ENCODE data around the gene KLK11. TPM values are rescaled to one million over a fixed set of nuclear protein-coding genes. Genes with fewer than 3 reads are reported as not detected.

KLK11 gene
- total RNA-seq, 1 experiment from 2014 or later, result not detected

DNA sequence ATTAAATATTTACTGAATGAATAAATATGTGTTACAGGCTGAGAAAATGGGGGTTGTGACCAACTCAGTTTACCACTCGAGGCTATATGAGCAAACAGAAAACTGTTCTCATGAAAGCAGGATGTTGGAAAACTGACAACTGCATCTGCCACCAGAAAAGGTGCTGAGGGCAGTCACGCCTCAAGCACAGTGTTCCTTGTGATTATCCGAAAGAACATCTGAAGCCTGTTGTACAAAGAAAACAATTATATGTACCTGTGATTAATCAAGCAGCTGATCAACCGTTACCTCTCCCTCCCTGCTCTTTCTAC lies 44.6 kb upstream of the KLK11 start:
- DNase-seq (ENCODE audit: low read depth, low spot score), result no peak
- in situ Hi-C loops (cut with HindIII; ENCODE audit: low pct_unique_long_range_greater_than_20kb, low sequenced_read_pairs), result no loop called here
- CTCF ChIA-PET, result no interaction called here

DNA sequence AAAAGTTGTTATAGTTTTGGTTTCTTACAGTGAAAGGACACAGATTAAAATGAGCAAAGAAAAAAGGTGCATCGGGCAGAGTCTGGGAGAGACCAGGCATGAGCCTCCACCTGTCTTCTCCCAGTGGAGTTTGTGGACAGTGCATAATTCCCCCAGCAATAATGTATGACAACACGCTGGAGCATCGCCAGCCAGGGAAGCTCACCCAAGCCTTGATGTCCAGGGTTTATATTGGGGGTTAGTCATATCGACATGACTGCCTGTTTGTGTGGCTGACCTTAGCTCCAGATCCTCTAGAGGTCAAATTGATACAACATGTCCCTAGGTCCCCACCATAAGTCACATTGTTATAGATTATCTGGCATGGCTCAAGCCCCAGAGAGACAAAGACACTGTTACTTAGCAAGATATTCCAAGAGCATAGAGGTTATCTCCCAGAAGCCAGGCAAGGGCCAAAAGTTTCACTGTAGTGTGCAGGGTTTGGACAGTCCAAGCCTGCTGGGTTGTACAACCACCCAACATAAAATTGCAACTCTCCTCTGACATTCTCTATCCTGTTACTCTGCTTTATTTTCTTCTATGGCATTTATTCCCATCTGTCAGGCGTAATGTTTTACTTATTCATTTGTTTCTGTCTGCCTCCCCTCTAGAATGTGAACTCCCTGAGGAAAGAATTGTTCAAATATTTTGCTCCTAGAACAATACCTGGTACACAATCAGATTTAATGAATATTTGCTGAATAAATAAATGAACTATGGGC lies 44.1 kb upstream of the KLK11 start:
- Histone ChIP-seq H3K27me3 (ENCODE audit: control insufficient read depth, insufficient read depth, low read length) (no peaks in the 10 kb centered on the region), H3K4me3 (ENCODE audit: low read depth in 2 of 2, low read length in 2 of 2) (no peak overlapping the region), H3K4me1 (ENCODE audit: control insufficient read depth, insufficient read depth, low read length) (no peaks in the 10 kb centered on the region), H3K36me3 (ENCODE audit: control insufficient read depth, insufficient read depth, low read length) (no peaks in the 10 kb centered on the region), H3K9me3 (ENCODE audit: control insufficient read depth, insufficient read depth, low read depth, low read length) (0 out of 2 replicates have a peak, but pooled peaks cover 4% of the 10 kb centered on the region), H3K27ac (ENCODE audit: low read length) (no peak overlapping the region)
- intact Hi-C loops (cut with micrococcal nuclease; ENCODE audit: unreplicated experiment) (no loop called here), in situ Hi-C loops (cut with HindIII; ENCODE audit: low pct_unique_long_range_greater_than_20kb, low sequenced_read_pairs) (no loop called here)
- no peak for ATAC-seq
- no peak for DNase-seq (ENCODE audit: low read depth, low spot score)
- ChIA-PET POLR2A (interaction anchor here (0.5 kb wide), 1 partner anchor 325 kb away, joined by 8 read pairs; no protein-coding TSS in a partner anchor), CTCF (no interaction called here)
- TF ChIP-seq POLR2AphosphoS5 (IDR thresholded peaks at IDR 0.05; ENCODE audit: low read depth, low read length), result no peak
- TF ChIP-seq TCF7L2 (IDR thresholded peaks at IDR 0.05; ENCODE audit: low read depth, low read length), result no peak
- TF ChIP-seq, protein P1, sequence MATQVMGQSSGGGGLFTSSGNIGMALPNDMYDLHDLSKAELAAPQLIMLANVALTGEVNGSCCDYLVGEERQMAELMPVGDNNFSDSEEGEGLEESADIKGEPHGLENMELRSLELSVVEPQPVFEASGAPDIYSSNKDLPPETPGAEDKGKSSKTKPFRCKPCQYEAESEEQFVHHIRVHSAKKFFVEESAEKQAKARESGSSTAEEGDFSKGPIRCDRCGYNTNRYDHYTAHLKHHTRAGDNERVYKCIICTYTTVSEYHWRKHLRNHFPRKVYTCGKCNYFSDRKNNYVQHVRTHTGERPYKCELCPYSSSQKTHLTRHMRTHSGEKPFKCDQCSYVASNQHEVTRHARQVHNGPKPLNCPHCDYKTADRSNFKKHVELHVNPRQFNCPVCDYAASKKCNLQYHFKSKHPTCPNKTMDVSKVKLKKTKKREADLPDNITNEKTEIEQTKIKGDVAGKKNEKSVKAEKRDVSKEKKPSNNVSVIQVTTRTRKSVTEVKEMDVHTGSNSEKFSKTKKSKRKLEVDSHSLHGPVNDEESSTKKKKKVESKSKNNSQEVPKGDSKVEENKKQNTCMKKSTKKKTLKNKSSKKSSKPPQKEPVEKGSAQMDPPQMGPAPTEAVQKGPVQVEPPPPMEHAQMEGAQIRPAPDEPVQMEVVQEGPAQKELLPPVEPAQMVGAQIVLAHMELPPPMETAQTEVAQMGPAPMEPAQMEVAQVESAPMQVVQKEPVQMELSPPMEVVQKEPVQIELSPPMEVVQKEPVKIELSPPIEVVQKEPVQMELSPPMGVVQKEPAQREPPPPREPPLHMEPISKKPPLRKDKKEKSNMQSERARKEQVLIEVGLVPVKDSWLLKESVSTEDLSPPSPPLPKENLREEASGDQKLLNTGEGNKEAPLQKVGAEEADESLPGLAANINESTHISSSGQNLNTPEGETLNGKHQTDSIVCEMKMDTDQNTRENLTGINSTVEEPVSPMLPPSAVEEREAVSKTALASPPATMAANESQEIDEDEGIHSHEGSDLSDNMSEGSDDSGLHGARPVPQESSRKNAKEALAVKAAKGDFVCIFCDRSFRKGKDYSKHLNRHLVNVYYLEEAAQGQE (IDR thresholded peaks at IDR 0.05; ENCODE audit: insufficient read depth in 1 of 2, low read depth in 2 of 2, low read length in 1 of 2), result no peak
- no peak for TF ChIP-seq SIN3A (IDR thresholded peaks at IDR 0.05; ENCODE audit: borderline replicate concordance, insufficient read depth, low read depth, low read length)
- no peak for TF ChIP-seq CTCF (IDR thresholded peaks at IDR 0.05)
- no TSS peak for BruUV-seq (replicated peaks)

More for the DNA sequence above, 44.6 kb upstream of the KLK11 start:
- intact Hi-C loops (cut with micrococcal nuclease; ENCODE audit: unreplicated experiment), result no loop called here
- Histone ChIP-seq H3K36me3 (ENCODE audit: control insufficient read depth, insufficient read depth, low read length) (no peaks in the 10 kb centered on the region), H3K4me3 (ENCODE audit: low read depth in 2 of 2, low read length in 2 of 2) (no peak overlapping the region), H3K9me3 (ENCODE audit: control insufficient read depth, insufficient read depth, low read depth, low read length) (0 out of 2 replicates have a peak, but pooled peaks cover 4% of the 10 kb centered on the region), H3K4me1 (ENCODE audit: control insufficient read depth, insufficient read depth, low read length) (no peaks in the 10 kb centered on the region), H3K27me3 (ENCODE audit: control insufficient read depth, insufficient read depth, low read length) (no peaks in the 10 kb centered on the region), H3K27ac (ENCODE audit: low read length) (no peak overlapping the region)
- POLR2A ChIA-PET, result no interaction called here
- ATAC-seq, result no peak
- no TSS peak for BruUV-seq (replicated peaks)
- TF ChIP-seq TCF7L2 (IDR thresholded peaks at IDR 0.05; ENCODE audit: low read depth, low read length) (no peak), CTCF (IDR thresholded peaks at IDR 0.05) (no peak), POLR2AphosphoS5 (IDR thresholded peaks at IDR 0.05; ENCODE audit: low read depth, low read length) (no peak)

All from Panc1 (cell line).